DOHH2 (cell line): ENCODE data around the gene NAGPA.

Experiments used
- EZH2phosphoT487 ChIP-seq: fragments of 200-600 bp; sonication (generic); IDR thresholded peaks from 2 replicates; pipeline ENCODE4 v1.6.1; 2017; ENCODE audit warnings: borderline replicate concordance, mild to moderate bottlenecking, antibody characterized with exemption, low read length, moderate library complexity, mixed read lengths
- TF ChIP-seq, protein P1 (sequence below): fragments of 200-600 bp; sonication (generic); IDR thresholded peaks from one replicate; pipeline ENCODE4 v1.5.1; 2014; ENCODE audit warnings: antibody characterized with exemption, mild to moderate bottlenecking, low read depth, low read length; ENCODE audit not compliant: poor library complexity, severe bottlenecking

DNA sequence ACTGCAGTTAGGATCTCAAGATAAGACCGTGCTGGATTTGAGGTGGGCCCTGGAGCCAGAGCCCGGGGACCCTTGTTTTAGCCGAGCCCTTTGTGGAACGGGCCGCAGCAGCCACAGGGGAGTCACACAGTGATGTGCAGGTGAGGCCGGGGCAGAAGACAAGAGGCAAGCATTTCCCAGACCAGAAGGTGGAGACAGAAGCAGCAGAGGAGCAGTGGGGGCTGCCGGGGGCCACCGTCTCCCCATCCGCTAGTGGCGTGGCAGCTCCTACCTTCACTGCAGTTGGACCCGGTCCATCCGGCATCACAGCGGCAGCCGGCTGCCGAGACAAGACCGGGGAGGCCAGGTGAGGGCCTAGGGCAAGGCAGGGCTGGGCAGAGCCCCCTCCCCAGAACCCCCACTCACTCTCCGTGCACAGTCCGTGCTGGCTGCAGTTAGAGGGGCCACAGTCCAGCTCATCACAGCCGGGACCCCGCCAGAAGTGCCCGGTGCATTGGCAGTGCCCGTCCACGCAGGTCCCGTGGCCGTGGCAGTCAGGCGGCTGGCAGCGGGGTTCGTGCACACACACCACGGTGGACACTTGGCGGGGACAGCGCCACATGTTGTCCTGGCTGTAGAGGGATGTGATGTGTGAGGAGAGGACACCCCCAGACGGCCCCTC, 6.0 kb downstream of the NAGPA start:
- TF ChIP-seq, protein P1, sequence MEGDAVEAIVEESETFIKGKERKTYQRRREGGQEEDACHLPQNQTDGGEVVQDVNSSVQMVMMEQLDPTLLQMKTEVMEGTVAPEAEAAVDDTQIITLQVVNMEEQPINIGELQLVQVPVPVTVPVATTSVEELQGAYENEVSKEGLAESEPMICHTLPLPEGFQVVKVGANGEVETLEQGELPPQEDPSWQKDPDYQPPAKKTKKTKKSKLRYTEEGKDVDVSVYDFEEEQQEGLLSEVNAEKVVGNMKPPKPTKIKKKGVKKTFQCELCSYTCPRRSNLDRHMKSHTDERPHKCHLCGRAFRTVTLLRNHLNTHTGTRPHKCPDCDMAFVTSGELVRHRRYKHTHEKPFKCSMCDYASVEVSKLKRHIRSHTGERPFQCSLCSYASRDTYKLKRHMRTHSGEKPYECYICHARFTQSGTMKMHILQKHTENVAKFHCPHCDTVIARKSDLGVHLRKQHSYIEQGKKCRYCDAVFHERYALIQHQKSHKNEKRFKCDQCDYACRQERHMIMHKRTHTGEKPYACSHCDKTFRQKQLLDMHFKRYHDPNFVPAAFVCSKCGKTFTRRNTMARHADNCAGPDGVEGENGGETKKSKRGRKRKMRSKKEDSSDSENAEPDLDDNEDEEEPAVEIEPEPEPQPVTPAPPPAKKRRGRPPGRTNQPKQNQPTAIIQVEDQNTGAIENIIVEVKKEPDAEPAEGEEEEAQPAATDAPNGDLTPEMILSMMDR, result no peak
- TF ChIP-seq EZH2phosphoT487, result no peak
